ENCODE measurements around the gene MREG.

DNA sequence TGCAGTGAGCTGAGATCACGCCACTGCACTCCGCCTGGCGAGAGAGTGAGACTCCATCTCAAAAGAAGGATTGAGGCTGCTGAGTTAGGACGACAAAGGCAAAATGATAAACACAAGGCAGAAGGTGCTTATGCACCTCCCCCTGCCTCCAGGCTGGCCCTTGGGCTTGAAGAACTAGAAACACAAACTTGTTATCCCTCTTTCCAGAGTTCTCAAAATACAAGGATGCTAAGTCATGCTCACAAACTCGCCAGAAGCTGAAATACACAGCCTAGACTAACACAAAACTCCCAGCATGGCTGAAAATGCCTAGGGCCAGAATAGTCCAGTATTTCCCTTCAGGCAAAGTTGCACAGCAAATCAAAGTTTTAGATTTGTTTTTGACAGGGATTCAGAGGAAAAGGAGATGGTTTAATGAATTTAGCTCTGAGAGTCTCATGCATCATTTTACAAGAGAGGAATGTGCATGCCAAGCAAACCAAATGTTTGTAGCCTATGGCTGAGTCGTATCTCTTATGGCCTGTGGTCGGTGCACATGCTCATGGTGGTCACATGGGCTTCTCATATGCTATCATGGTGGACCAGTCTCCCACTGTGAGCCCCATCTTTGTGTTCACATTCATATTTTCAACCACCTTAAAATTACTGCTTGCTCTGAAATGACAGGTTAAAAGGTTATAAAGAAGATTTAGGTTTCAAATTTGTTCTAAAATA is 16.2 kb upstream of the MREG start:
- TF ChIP-seq, protein P1, sequence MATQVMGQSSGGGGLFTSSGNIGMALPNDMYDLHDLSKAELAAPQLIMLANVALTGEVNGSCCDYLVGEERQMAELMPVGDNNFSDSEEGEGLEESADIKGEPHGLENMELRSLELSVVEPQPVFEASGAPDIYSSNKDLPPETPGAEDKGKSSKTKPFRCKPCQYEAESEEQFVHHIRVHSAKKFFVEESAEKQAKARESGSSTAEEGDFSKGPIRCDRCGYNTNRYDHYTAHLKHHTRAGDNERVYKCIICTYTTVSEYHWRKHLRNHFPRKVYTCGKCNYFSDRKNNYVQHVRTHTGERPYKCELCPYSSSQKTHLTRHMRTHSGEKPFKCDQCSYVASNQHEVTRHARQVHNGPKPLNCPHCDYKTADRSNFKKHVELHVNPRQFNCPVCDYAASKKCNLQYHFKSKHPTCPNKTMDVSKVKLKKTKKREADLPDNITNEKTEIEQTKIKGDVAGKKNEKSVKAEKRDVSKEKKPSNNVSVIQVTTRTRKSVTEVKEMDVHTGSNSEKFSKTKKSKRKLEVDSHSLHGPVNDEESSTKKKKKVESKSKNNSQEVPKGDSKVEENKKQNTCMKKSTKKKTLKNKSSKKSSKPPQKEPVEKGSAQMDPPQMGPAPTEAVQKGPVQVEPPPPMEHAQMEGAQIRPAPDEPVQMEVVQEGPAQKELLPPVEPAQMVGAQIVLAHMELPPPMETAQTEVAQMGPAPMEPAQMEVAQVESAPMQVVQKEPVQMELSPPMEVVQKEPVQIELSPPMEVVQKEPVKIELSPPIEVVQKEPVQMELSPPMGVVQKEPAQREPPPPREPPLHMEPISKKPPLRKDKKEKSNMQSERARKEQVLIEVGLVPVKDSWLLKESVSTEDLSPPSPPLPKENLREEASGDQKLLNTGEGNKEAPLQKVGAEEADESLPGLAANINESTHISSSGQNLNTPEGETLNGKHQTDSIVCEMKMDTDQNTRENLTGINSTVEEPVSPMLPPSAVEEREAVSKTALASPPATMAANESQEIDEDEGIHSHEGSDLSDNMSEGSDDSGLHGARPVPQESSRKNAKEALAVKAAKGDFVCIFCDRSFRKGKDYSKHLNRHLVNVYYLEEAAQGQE (IDR thresholded peaks at IDR 0.05; ENCODE audit: low read depth, low read length), result no peak
- TF ChIP-seq MAX (IDR thresholded peaks at IDR 0.05; ENCODE audit: low read depth, low read length), result no peak
